ENCODE measurements around the gene TNRC18.
"Not testable (repeated sequence)": the region's sequence is repeated elsewhere in the genome, so short reads cannot be mapped to it uniquely, and the experiment has no call there.

Gene TNRC18

GRCh38 chr7:5263066-5263465, 160.6 kb downstream of the TNRC18 start:
- not testable (repeated sequence) for H3K9me3 ChIP-seq (ENCODE audit: low read length); H3K36me3 ChIP-seq (ENCODE audit: insufficient read depth, low read length); H3K9ac ChIP-seq (ENCODE audit: low read length); H3K27me3 ChIP-seq (ENCODE audit: control insufficient read depth in 1 of 2, insufficient read depth in 2 of 2, low read length in 2 of 2); H3K4me1 ChIP-seq (ENCODE audit: insufficient read depth, low read length); H3K27ac ChIP-seq (ENCODE audit: low read depth, low read length); H3K4me3 ChIP-seq (ENCODE audit: low read depth in 1 of 2, low read length in 2 of 2)

- H3K4me3 ChIP-seq (ENCODE audit: low read depth in 1 of 2, low read length in 2 of 2); H3K9ac ChIP-seq (ENCODE audit: low read length); H3K27me3 ChIP-seq (ENCODE audit: control insufficient read depth in 1 of 2, insufficient read depth in 2 of 2, low read length in 2 of 2); H3K27ac ChIP-seq (ENCODE audit: low read depth, low read length); H3K36me3 ChIP-seq (ENCODE audit: insufficient read depth, low read length); H3K9me3 ChIP-seq (ENCODE audit: low read length); H3K4me1 ChIP-seq (ENCODE audit: insufficient read depth, low read length): not testable (repeated sequence)
These were observed 163.0 kb downstream of the TNRC18 start for GRCh38 chr7:5260530-5261068.
